Superior temporal gyrus (tissue), 1 donor: ENCODE results near the gene VN1R2.
"Not testable (repeated sequence)": the region's sequence is repeated elsewhere in the genome, so short reads cannot be mapped to it uniquely, and the experiment has no call there.

ENCODE experiments used
- DNase-seq: peaks from one replicate; pipeline ENCODE4 v3.0.0-alpha.2; 2016; ENCODE audit errors: extremely low spot score

VN1R2 gene

GRCh38 chr19:53257715-53258342 lies at the start of gene VN1R2:
TSS of gene VN1R2 (plus strand) at chr19:53258292. CDS start at chr19:53258376, 84 bp downstream.
- DNase-seq = not testable (repeated sequence)

GRCh38 chr19:53211554-53211953 lies 46.5 kb upstream of the VN1R2 start:
- DNase-seq = not testable (repeated sequence)

- DNase-seq = no peak
Observed at GRCh38 chr19:53212703-53213320, 45.3 kb upstream of the VN1R2 start.

- DNase-seq = not testable (repeated sequence)
Observed at GRCh38 chr19:53222716-53223115, 35.4 kb upstream of the VN1R2 start.

- DNase-seq = no peak
Observed at GRCh38 chr19:53224606-53225005, 33.5 kb upstream of the VN1R2 start.

- no peak for DNase-seq
Observed at GRCh38 chr19:53237114-53237777, 20.8 kb upstream of the VN1R2 start.

- DNase-seq = no peak
Observed at GRCh38 chr19:53246498-53246897, 11.6 kb upstream of the VN1R2 start.

GRCh38 chr19:53254411-53255341 lies 3.4 kb upstream of the VN1R2 start, which contains the start of gene ZNF677:
TSS of gene ZNF677 (minus strand) at chr19:53254873. CDS start at chr19:53251550, 3,323 bp downstream.
- peak; percentile 88 for DNase-seq

GRCh38 chr19:53267623-53268022 lies 9.5 kb downstream of the VN1R2 start, which contains the start of gene VN1R4:
TSS of gene VN1R4 (minus strand) at chr19:53267723. CDS start at chr19:53267665, 58 bp downstream.
- DNase-seq = not testable (repeated sequence)

- not testable (repeated sequence) for DNase-seq
Observed at GRCh38 chr19:53269861-53270260, 11.8 kb downstream of the VN1R2 start.

GRCh38 chr19:53272044-53272443 lies 14.0 kb downstream of the VN1R2 start:
- no peak for DNase-seq

GRCh38 chr19:53275480-53275879 lies 17.4 kb downstream of the VN1R2 start:
- no peak for DNase-seq

GRCh38 chr19:53281947-53282346 lies 23.9 kb downstream of the VN1R2 start:
- not testable (repeated sequence) for DNase-seq

GRCh38 chr19:53285087-53285486 lies 27.0 kb downstream of the VN1R2 start:
- no peak for DNase-seq

GRCh38 chr19:53290758-53291549 lies 32.9 kb downstream of the VN1R2 start:
- no peak for DNase-seq

GRCh38 chr19:53294786-53295441 lies 36.8 kb downstream of the VN1R2 start:
- no peak for DNase-seq

GRCh38 chr19:53301341-53301740 lies 43.2 kb downstream of the VN1R2 start:
- not testable (repeated sequence) for DNase-seq

GRCh38 chr19:53308339-53308811 lies 50.3 kb downstream of the VN1R2 start:
- DNase-seq = peak; percentile 11
